ENCODE data around the gene CHAF1A.

CHAF1A gene

DNA sequence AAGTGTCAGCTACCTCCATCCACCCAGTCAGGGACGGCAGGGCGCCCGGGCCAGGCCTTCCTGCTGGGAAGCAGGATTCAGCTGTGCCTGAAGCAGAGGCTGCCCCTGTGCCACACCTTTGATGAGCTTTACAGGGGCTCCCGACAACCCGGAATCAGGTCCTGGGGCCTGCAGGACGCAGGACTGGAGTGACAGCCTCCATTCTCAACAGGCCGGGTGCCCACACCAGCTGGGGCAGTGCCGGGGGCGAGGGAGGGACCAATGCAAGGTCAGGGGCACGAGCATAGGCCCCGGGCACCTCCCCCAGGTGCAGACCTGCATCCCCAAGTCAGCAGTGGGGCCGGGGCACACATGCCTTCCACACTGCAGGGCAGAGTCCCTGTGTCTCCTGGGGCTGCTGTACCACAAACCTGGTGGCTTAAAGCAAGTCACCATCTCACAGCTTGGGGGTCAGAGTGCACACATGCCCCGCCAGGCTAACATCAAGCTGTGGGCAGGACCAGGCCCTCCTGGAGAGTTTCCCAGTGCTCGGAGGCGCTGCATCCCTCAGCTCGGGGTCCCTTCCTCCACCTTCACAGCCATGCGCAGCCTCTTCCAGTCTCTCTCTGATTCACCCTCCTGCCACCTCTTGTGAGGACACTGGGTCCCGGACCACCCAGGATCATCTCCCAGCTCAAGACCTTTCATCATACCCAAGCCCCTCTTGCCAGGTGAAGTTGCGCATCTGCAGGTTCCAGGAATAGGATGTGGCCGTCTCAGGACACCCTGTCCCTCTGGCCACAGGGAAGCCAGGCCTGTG is 41.7 kb downstream of the CHAF1A start:
- Histone ChIP-seq H4K8ac (ENCODE audit: low read length) (no peak overlapping the region), H3K14ac (ENCODE audit: low read length in 2 of 2) (no peak overlapping the region), H3K4me1 (ENCODE audit: control insufficient read depth, insufficient read depth, low read depth, low read length) (no peaks in the 10 kb centered on the region), H2BK12ac (ENCODE audit: low read length in 2 of 2) (no peak overlapping the region), H3K79me1 (replicated peaks; ENCODE audit: low read length, poor library complexity, severe bottlenecking) (peaks cover 26% of the 10 kb centered on the region), H2BK5ac (ENCODE audit: low read depth, low read length, poor library complexity, severe bottlenecking) (no peak overlapping the region), H3K27me3 (ENCODE audit: control insufficient read depth in 1 of 2, insufficient read depth in 1 of 2, low read length in 2 of 2) (no peaks in the 10 kb centered on the region), H2BK15ac (ENCODE audit: low read depth, poor library complexity, severe bottlenecking) (no peak overlapping the region), H3K23ac (ENCODE audit: low read length in 2 of 2) (no peak overlapping the region), H3K36me3 (ENCODE audit: control insufficient read depth in 1 of 2, insufficient read depth in 2 of 2, low read depth in 1 of 2, low read length in 2 of 2) (peaks cover 51 to 71% of the 10 kb centered on the region in 2 experiments), H3K4ac (ENCODE audit: low read depth in 1 of 2, low read length in 2 of 2) (no peak overlapping the region), H2AFZ (ENCODE audit: low read depth, low read length) (no peak overlapping the region), H3K9me3 (ENCODE audit: control insufficient read depth, low read length) (no peaks in the 10 kb centered on the region), H4K91ac (ENCODE audit: low read length) (no peak overlapping the region), H3K18ac (ENCODE audit: low read depth in 1 of 2, low read length in 2 of 2) (no peak overlapping the region), H3K4me3 (ENCODE audit: insufficient read depth in 1 of 2, low read depth in 1 of 2, low read length in 2 of 2) (no peak overlapping the region), H3K27ac (ENCODE audit: low read length, poor library complexity, severe bottlenecking) (no peak overlapping the region), H3K4me2 (ENCODE audit: low read length, poor library complexity, severe bottlenecking) (no peak overlapping the region), H3K9ac (ENCODE audit: low read length) (no peak overlapping the region), H2AK5ac (ENCODE audit: low read length, severe bottlenecking) (no peak overlapping the region), H2BK120ac (ENCODE audit: low read depth, low read length) (no peak overlapping the region)
- WGBS, result 89% methylated on average over 20 of the region's 20 CpGs
- no peak for DNase-seq

DNA sequence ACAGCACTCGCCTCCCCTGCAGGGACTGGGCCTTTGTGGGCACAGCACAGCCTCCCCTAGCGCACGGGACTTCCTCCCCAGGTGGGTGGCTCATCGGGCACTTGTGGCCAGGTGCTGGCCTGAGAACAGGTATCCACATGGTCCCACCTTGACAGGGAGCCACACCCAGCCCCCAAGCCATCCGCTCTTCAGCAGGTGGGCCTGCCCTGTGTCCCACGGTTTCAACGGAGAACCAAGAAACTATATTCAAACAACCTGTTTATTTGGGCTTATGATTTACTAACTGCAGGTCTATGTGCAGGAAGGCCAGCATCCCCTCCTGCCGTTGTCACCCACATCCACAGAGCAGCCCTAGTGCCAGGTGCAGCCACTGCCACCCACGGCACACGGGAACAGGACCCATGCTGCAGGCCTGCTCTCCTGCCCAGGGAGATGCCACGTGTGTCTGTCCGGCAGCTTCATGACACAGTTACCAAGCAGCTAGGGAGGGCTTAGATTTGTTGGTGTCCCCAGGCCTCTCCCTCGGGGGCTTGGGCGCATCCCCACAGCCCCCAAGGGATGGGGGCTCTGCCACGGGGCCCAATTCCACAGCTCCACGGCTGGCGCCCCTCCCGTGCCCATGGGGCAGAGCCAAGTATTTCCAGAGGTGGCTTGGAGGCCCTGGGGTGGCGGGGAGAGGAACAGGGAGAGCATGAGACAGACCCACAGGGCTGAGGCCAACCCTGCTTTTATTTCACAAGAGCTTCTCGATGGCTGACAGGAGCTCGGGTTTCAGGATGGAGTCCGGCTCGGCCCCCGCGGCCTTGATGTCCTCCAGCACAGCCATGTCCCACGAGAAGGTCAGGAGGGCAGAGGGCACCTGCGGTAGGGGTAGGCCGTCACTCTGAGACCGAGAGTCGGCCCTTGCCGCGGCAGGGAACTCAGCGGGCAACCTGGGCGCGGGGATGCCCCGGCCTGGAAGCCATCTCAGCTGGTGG is 42.6 kb downstream of the CHAF1A start:
- no peak overlapping the region for H3K9ac ChIP-seq (ENCODE audit: low read length)
- H4K91ac ChIP-seq (ENCODE audit: low read length), result no peak overlapping the region
- no peaks in the 10 kb centered on the region for H3K27me3 ChIP-seq (ENCODE audit: control insufficient read depth in 1 of 2, insufficient read depth in 1 of 2, low read length in 2 of 2)
- H3K4ac ChIP-seq (ENCODE audit: low read depth in 1 of 2, low read length in 2 of 2), result no peak overlapping the region
- H2BK12ac ChIP-seq (ENCODE audit: low read length in 2 of 2), result no peak overlapping the region
- H3K9me3 ChIP-seq (ENCODE audit: control insufficient read depth, low read length), result no peaks in the 10 kb centered on the region
- H4K8ac ChIP-seq (ENCODE audit: low read length), result no peak overlapping the region
- no peak overlapping the region for H2AK5ac ChIP-seq (ENCODE audit: low read length, severe bottlenecking)
- H2BK15ac ChIP-seq (ENCODE audit: low read depth, poor library complexity, severe bottlenecking), result no peak overlapping the region
- no peak overlapping the region for H3K23ac ChIP-seq (ENCODE audit: low read length in 2 of 2)
- H3K27ac ChIP-seq (ENCODE audit: low read length, poor library complexity, severe bottlenecking), result no peak overlapping the region
- H3K14ac ChIP-seq (ENCODE audit: low read length in 2 of 2), result no peak overlapping the region
- WGBS, result 89% methylated on average over 36 of the region's 36 CpGs
- H3K4me3 ChIP-seq (ENCODE audit: insufficient read depth in 1 of 2, low read depth in 1 of 2, low read length in 2 of 2), result no peak overlapping the region
- H2BK120ac ChIP-seq (ENCODE audit: low read depth, low read length), result no peak overlapping the region
- no peaks in the 10 kb centered on the region for H3K4me1 ChIP-seq (ENCODE audit: control insufficient read depth, insufficient read depth, low read depth, low read length)
- H3K79me1 ChIP-seq (replicated peaks; ENCODE audit: low read length, poor library complexity, severe bottlenecking), result peaks cover 32% of the 10 kb centered on the region
- no peak overlapping the region for H2BK5ac ChIP-seq (ENCODE audit: low read depth, low read length, poor library complexity, severe bottlenecking)
- no peak overlapping the region for H2AFZ ChIP-seq (ENCODE audit: low read depth, low read length)
- H3K36me3 ChIP-seq (ENCODE audit: control insufficient read depth in 1 of 2, insufficient read depth in 2 of 2, low read depth in 1 of 2, low read length in 2 of 2), result peaks cover 57 to 79% of the 10 kb centered on the region in 2 experiments
- H3K4me2 ChIP-seq (ENCODE audit: low read length, poor library complexity, severe bottlenecking), result no peak overlapping the region
- DNase-seq, result no peak
- H3K18ac ChIP-seq (ENCODE audit: low read depth in 1 of 2, low read length in 2 of 2), result no peak overlapping the region

- H4K91ac ChIP-seq (ENCODE audit: low read length), result peak overlapping the region; percentile 48
- H3K4me2 ChIP-seq (ENCODE audit: low read length, poor library complexity, severe bottlenecking), result no peak overlapping the region
- no peak overlapping the region for H3K9ac ChIP-seq (ENCODE audit: low read length)
- no peaks in the 10 kb centered on the region for H3K27me3 ChIP-seq (ENCODE audit: control insufficient read depth in 1 of 2, insufficient read depth in 1 of 2, low read length in 2 of 2)
- H2AFZ ChIP-seq (ENCODE audit: low read depth, low read length), result no peak overlapping the region
- no peak overlapping the region for H3K14ac ChIP-seq (ENCODE audit: low read length in 2 of 2)
- no peak overlapping the region for H3K27ac ChIP-seq (ENCODE audit: low read length, poor library complexity, severe bottlenecking)
- no peak overlapping the region for H2BK5ac ChIP-seq (ENCODE audit: low read depth, low read length, poor library complexity, severe bottlenecking)
- no peak overlapping the region for H3K4ac ChIP-seq (ENCODE audit: low read depth in 1 of 2, low read length in 2 of 2)
- no peak overlapping the region for H2BK120ac ChIP-seq (ENCODE audit: low read depth, low read length)
- DNase-seq, result no peak
- H3K4me1 ChIP-seq (ENCODE audit: control insufficient read depth, insufficient read depth, low read depth, low read length), result no peaks in the 10 kb centered on the region
- no peaks in the 10 kb centered on the region for H3K9me3 ChIP-seq (ENCODE audit: control insufficient read depth, low read length)
- H3K23ac ChIP-seq (ENCODE audit: low read length in 2 of 2), result no peak overlapping the region
- no peak overlapping the region for H3K4me3 ChIP-seq (ENCODE audit: insufficient read depth in 1 of 2, low read depth in 1 of 2, low read length in 2 of 2)
- no peak overlapping the region for H2AK5ac ChIP-seq (ENCODE audit: low read length, severe bottlenecking)
- H4K8ac ChIP-seq (ENCODE audit: low read length), result no peak overlapping the region
- H3K18ac ChIP-seq (ENCODE audit: low read depth in 1 of 2, low read length in 2 of 2), result no peak overlapping the region
- no peak overlapping the region for H2BK15ac ChIP-seq (ENCODE audit: low read depth, poor library complexity, severe bottlenecking)
- no peak overlapping the region for H2BK12ac ChIP-seq (ENCODE audit: low read length in 2 of 2)
- WGBS, result 95% methylated on average over 58 of the region's 58 CpGs
- H3K36me3 ChIP-seq (ENCODE audit: control insufficient read depth in 1 of 2, insufficient read depth in 2 of 2, low read depth in 1 of 2, low read length in 2 of 2), result peaks cover 68 to 87% of the 10 kb centered on the region in 2 experiments
- H3K79me1 ChIP-seq (replicated peaks; ENCODE audit: low read length, poor library complexity, severe bottlenecking), result peaks cover 32% of the 10 kb centered on the region
These were observed 43.7 kb downstream of the CHAF1A start for GRCh38 chr19:4445963-4446703.

Measured in mesenchymal stem cell (in vitro differentiated cells and primary cell).